Measurements from ENCODE around the gene ATG16L1.

The ATG16L1 gene

DNA sequence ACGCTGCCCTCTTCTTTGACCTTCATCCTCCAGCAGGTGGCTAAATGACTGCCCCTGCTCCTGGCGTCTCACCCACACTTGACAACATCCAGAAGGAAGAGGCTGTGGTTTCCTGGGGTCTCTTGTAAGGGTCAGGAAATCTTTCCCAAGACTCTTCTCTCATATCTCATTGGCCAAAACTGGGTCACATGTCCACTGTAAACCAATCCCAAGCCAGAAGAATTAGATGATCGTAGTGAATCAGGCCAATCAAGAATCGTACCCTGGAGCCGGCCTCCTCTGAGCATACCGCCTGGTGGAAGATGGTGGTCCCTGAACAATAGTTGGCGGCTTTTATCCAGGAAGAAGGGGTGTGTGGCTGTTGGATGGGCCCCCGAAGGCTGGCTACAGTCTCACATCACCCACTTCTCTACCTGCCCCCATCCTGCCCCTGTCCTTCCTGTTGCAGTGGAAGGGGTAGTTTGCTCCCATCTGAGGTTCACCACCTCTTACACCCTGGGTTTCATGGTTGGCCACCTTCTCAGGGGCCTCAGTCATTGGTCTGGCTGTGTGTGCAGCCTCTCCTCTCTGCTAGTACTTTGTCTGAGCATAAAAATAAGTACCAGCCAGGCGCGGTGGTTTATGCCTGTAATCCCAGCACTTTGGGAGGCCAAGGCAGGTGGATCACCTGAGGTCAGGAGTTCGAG is 59.9 kb downstream of the ATG16L1 start:
- Histone ChIP-seq H3F3A (ENCODE audit: insufficient read depth, low read length) (no peaks in the 10 kb centered on the region), H2AFZ (ENCODE audit: low read length) (no peak overlapping the region), H3K79me2 (ENCODE audit: low read length) (no peaks in the 10 kb centered on the region), H3K4me2 (ENCODE audit: low read depth, low read length) (no peak overlapping the region), H4K20me1 (ENCODE audit: insufficient read depth, low read length) (no peaks in the 10 kb centered on the region), H3K9ac (ENCODE audit: low read length) (no peak overlapping the region), H3K27ac (ENCODE audit: low read length) (no peak overlapping the region), H3K36me3 (replicated peaks; ENCODE audit: insufficient read depth, low read length) (no peaks in the 10 kb centered on the region), H3K27me3 (replicated peaks; ENCODE audit: insufficient read depth, low read length) (no peaks in the 10 kb centered on the region), H3K4me1 (ENCODE audit: low read length) (no peaks in the 10 kb centered on the region), H3K4me3 (ENCODE audit: low read length) (no peak overlapping the region), H3K9me3 (replicated peaks; ENCODE audit: insufficient read depth, low read length) (no peaks in the 10 kb centered on the region), H3K9me2 (replicated peaks; ENCODE audit: insufficient read depth, low read length) (no peaks in the 10 kb centered on the region)
- no peak for DNase-seq
- TF ChIP-seq, protein P1, sequence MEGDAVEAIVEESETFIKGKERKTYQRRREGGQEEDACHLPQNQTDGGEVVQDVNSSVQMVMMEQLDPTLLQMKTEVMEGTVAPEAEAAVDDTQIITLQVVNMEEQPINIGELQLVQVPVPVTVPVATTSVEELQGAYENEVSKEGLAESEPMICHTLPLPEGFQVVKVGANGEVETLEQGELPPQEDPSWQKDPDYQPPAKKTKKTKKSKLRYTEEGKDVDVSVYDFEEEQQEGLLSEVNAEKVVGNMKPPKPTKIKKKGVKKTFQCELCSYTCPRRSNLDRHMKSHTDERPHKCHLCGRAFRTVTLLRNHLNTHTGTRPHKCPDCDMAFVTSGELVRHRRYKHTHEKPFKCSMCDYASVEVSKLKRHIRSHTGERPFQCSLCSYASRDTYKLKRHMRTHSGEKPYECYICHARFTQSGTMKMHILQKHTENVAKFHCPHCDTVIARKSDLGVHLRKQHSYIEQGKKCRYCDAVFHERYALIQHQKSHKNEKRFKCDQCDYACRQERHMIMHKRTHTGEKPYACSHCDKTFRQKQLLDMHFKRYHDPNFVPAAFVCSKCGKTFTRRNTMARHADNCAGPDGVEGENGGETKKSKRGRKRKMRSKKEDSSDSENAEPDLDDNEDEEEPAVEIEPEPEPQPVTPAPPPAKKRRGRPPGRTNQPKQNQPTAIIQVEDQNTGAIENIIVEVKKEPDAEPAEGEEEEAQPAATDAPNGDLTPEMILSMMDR (IDR thresholded peaks at IDR 0.05; ENCODE audit: low read length): no peak
- no peak for TF ChIP-seq EZH2 (optimal IDR thresholded peaks at IDR 0.05; ENCODE audit: low read depth, low read length)
- TF ChIP-seq EZH2phosphoT487 (IDR thresholded peaks at IDR 0.05; ENCODE audit: low read length): no peak

DNA sequence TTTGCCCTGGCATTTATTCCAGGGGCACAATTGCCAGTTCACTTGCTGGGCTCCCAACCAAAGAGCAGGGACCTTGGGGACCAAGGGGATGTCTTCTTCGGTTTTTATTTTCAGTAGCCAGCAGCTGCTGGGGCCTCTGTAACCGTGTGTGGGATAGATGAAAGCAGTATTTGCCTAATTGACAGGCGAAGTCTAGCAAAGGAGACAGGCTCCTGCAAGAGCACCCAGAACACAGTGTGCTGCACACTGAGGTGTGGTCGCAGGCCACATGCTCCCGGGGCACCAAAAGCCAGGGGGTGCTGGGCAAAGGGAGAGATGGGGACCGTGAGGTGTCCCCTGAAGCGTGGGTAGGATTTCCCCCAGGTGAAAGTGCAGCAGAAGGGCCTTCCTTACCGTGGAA is 61.4 kb downstream of the ATG16L1 start:
- no peaks in the 10 kb centered on the region for H3K9me3 ChIP-seq (replicated peaks; ENCODE audit: insufficient read depth, low read length)
- no peaks in the 10 kb centered on the region for H3K36me3 ChIP-seq (replicated peaks; ENCODE audit: insufficient read depth, low read length)
- no peaks in the 10 kb centered on the region for H3K27me3 ChIP-seq (replicated peaks; ENCODE audit: insufficient read depth, low read length)
- no peaks in the 10 kb centered on the region for H3K9me2 ChIP-seq (replicated peaks; ENCODE audit: insufficient read depth, low read length)
- H3K9ac ChIP-seq (ENCODE audit: low read length): no peak overlapping the region
- DNase-seq: no peak
- H3K27ac ChIP-seq (ENCODE audit: low read length): no peak overlapping the region
- H3K4me3 ChIP-seq (ENCODE audit: low read length): no peak overlapping the region
- no peak overlapping the region for H2AFZ ChIP-seq (ENCODE audit: low read length)
- no peak overlapping the region for H3K4me2 ChIP-seq (ENCODE audit: low read depth, low read length)
- H3K4me1 ChIP-seq (ENCODE audit: low read length): peaks cover 7% of the 10 kb centered on the region; the same call in 1 of the 2 replicates
- H3K79me2 ChIP-seq (ENCODE audit: low read length): no peaks in the 10 kb centered on the region
- no peaks in the 10 kb centered on the region for H4K20me1 ChIP-seq (ENCODE audit: insufficient read depth, low read length)
- TF ChIP-seq EZH2phosphoT487 (IDR thresholded peaks at IDR 0.05; ENCODE audit: low read length) (no peak), EZH2 (optimal IDR thresholded peaks at IDR 0.05; ENCODE audit: low read depth, low read length) (no peak)
- TF ChIP-seq, protein P1 (IDR thresholded peaks at IDR 0.05; ENCODE audit: low read length): no peak
- peaks cover 5% of the 10 kb centered on the region; the same call in 1 of the 2 replicates for H3F3A ChIP-seq (ENCODE audit: insufficient read depth, low read length)

DNA sequence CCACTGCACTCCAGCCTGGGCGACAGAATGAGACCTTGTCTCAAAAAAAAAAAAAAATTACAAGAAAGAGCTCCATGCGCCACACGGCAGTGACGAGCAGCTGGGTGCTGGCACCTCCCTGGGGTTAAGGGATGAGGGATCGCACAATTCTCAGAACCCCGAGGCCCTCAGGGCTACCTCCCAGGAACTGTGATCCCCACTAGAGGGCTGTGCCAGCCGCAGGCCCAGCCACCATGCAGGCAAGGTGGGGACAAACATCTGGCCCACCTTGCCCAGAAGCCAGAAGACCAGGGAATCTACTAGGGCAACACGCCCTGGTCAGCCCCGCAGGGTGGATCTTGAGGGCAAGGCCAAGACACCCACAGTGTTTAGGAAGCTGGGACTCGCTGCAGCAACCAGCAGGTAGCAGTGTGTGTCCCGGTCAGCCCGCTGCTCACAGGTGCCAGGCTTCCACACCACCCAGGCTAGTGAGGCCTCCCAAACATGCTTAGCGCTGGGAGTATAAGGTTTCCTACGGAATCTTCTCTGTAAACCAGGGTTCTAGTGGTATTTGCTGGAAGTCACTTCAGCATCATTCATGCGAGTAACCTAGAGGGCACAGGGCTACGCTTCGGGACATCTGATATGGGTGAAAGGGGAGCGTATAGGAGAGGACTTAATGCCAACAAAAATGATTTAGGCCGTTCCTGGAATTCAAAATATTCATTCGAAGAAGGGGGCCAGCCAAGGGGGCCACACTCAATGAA is 62.9 kb downstream of the ATG16L1 start:
- no peaks in the 10 kb centered on the region for H3K9me3 ChIP-seq (replicated peaks; ENCODE audit: insufficient read depth, low read length)
- peaks cover 5% of the 10 kb centered on the region; the same call in 1 of the 2 replicates for H3F3A ChIP-seq (ENCODE audit: insufficient read depth, low read length)
- no peaks in the 10 kb centered on the region for H4K20me1 ChIP-seq (ENCODE audit: insufficient read depth, low read length)
- no peaks in the 10 kb centered on the region for H3K27me3 ChIP-seq (replicated peaks; ENCODE audit: insufficient read depth, low read length)
- no peak for TF ChIP-seq EZH2 (optimal IDR thresholded peaks at IDR 0.05; ENCODE audit: low read depth, low read length)
- TF ChIP-seq, protein P1 (IDR thresholded peaks at IDR 0.05; ENCODE audit: low read length): no peak
- no peak for TF ChIP-seq EZH2phosphoT487 (IDR thresholded peaks at IDR 0.05; ENCODE audit: low read length)
- no peak overlapping the region for H3K27ac ChIP-seq (ENCODE audit: low read length)
- no peak overlapping the region for H3K4me3 ChIP-seq (ENCODE audit: low read length)
- no peak overlapping the region for H3K4me2 ChIP-seq (ENCODE audit: low read depth, low read length)
- H3K4me1 ChIP-seq (ENCODE audit: low read length): peaks cover 12% of the 10 kb centered on the region
- H3K79me2 ChIP-seq (ENCODE audit: low read length): no peaks in the 10 kb centered on the region
- H3K36me3 ChIP-seq (replicated peaks; ENCODE audit: insufficient read depth, low read length): no peaks in the 10 kb centered on the region
- no peak overlapping the region for H3K9ac ChIP-seq (ENCODE audit: low read length)
- H3K9me2 ChIP-seq (replicated peaks; ENCODE audit: insufficient read depth, low read length): no peaks in the 10 kb centered on the region
- H2AFZ ChIP-seq (ENCODE audit: low read length): no peak overlapping the region
- no peak for DNase-seq

Data from MM.1S (cell line).